Ramos (cell line): Measurements from ENCODE around the gene XXYLT1.
"Not testable (repeated sequence)": the region's sequence is repeated elsewhere in the genome, so short reads cannot be mapped to it uniquely, and the experiment has no call there.

Experiments used
- in situ Hi-C: fragments of 300-500 bp; cut with MboI; formaldehyde crosslinking; loops from one replicate; pipeline ENCODE4 v1.14.3; 2022; ENCODE audit warnings: low sequenced_read_pairs; ENCODE audit not compliant: unreplicated experiment

The XXYLT1 gene

GRCh38 chr3:195042743-195043606, 228.0 kb downstream of the XXYLT1 start:
- in situ Hi-C loops: no loop called here

GRCh38 chr3:195041871-195042742, 228.9 kb downstream of the XXYLT1 start:
- in situ Hi-C loops: no loop called here

- in situ Hi-C loops: no loop called here
Measured at GRCh38 chr3:195040773-195041520, 230.0 kb downstream of the XXYLT1 start.

- in situ Hi-C loops: no loop called here
Measured at GRCh38 chr3:195040094-195040493, 230.9 kb downstream of the XXYLT1 start.

GRCh38 chr3:195039180-195039843, 231.6 kb downstream of the XXYLT1 start:
- in situ Hi-C loops: no loop called here

GRCh38 chr3:195038161-195038560, 232.8 kb downstream of the XXYLT1 start:
- in situ Hi-C loops: no loop called here

GRCh38 chr3:195037586-195037985, 233.4 kb downstream of the XXYLT1 start:
- in situ Hi-C loops: not testable (repeated sequence)

- in situ Hi-C loops: no loop called here
Measured at GRCh38 chr3:195036974-195037373, 234.0 kb downstream of the XXYLT1 start.

GRCh38 chr3:195036574-195036973, 234.4 kb downstream of the XXYLT1 start:
- in situ Hi-C loops: no loop called here

GRCh38 chr3:195036203-195036505, 234.8 kb downstream of the XXYLT1 start:
- in situ Hi-C loops: no loop called here

GRCh38 chr3:195035345-195036202, 235.4 kb downstream of the XXYLT1 start:
- in situ Hi-C loops: no loop called here

- in situ Hi-C loops: no loop called here
Measured at GRCh38 chr3:195034541-195034940, 236.4 kb downstream of the XXYLT1 start.

- in situ Hi-C loops: no loop called here
Measured at GRCh38 chr3:195034101-195034500, 236.9 kb downstream of the XXYLT1 start.

- in situ Hi-C loops: no loop called here
Measured at GRCh38 chr3:195033531-195034091, 237.3 kb downstream of the XXYLT1 start.

- in situ Hi-C loops: no loop called here
Measured at GRCh38 chr3:195032955-195033354, 238.0 kb downstream of the XXYLT1 start.

GRCh38 chr3:195032106-195032759, 238.7 kb downstream of the XXYLT1 start:
- in situ Hi-C loops: no loop called here

GRCh38 chr3:195031574-195032003, 239.4 kb downstream of the XXYLT1 start:
- in situ Hi-C loops: no loop called here

- in situ Hi-C loops: no loop called here
Measured at GRCh38 chr3:195030791-195031321, 240.1 kb downstream of the XXYLT1 start.
